ENCODE measurements around the gene GRIP2. TPM values are rescaled to one million over a fixed set of nuclear protein-coding genes. Genes with fewer than 3 reads are reported as not detected.

The GRIP2 gene
- polyA plus RNA-seq, 6 donors from 2014 or later = 0.09 TPM; not detected in 5

DNA sequence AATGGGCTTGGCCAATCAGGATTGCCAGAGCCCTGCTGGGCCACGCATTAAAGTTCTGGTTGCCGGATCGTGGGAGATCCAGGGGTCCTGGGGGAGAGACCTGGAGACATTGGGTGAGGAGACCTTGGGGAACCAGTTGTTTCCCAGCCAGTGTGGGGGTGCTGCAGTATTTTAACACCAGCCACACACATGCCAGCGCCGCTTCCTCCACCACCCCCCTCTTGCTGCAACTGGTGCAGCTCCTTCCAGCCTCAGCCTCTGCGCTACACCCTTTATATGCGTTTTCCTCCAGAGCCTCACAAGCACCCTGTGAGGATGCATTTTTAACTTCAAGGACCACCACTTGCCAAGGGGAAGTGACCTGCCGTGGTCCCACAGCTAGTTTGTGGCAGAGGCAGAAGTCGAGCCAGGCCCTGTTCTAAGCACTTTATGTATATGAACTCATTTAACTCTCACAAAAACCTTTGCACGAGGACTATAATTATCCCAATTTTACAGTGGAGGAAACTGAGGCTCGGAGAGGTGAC, 29.4 kb upstream of the GRIP2 start:
- ATAC-seq (ENCODE audit: low read depth in 2 of 2) (no peak), DNase-seq (no peak)
- peaks cover 0 to 1% (median 0%) of the 10 kb centered on the region in 7 donors for H3K9me3 Mint-ChIP-seq
- H3K36me3 Mint-ChIP-seq = no peaks in the 10 kb centered on the region
- peaks cover 0 to 2% (median 0%) of the 10 kb centered on the region in 3 donors for H3K4me1 Mint-ChIP-seq
- no peak overlapping the region for H3K4me3 Mint-ChIP-seq
- no peak overlapping the region for H3K27ac Mint-ChIP-seq
- peaks cover 6 to 46% (median 37%) of the 10 kb centered on the region in 3 donors for H3K27me3 Mint-ChIP-seq

DNA sequence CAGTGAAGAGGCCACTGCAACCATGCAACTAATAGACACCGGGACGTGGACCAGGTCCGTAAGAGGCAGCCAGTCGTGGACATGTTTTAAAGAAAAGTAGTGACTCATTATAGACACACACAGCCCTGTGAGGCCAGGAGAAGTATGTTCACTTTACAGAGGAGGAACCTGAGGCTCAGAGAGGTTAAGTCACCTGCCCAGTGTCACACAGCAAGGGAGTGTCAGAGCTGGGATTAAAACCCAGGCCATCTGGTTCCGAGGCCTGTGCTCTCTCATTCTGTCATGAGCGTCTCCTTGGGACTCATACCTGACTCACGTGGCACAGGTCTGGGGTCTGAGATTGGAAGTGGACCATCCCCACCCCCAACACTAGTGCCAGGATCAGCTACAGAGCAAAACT, 28.1 kb upstream of the GRIP2 start:
- DNase-seq = no peak
- Mint-ChIP-seq H3K27ac (no peak overlapping the region), H3K4me3 (no peak overlapping the region), H3K9me3 (peaks cover 0 to 1% (median 0%) of the 10 kb centered on the region in 7 donors), H3K27me3 (peaks cover 5 to 46% (median 36%) of the 10 kb centered on the region in 3 donors), H3K36me3 (no peaks in the 10 kb centered on the region), H3K4me1 (peaks cover 0 to 2% (median 0%) of the 10 kb centered on the region in 3 donors)
- ATAC-seq (ENCODE audit: low read depth in 2 of 2) = no peak

DNA sequence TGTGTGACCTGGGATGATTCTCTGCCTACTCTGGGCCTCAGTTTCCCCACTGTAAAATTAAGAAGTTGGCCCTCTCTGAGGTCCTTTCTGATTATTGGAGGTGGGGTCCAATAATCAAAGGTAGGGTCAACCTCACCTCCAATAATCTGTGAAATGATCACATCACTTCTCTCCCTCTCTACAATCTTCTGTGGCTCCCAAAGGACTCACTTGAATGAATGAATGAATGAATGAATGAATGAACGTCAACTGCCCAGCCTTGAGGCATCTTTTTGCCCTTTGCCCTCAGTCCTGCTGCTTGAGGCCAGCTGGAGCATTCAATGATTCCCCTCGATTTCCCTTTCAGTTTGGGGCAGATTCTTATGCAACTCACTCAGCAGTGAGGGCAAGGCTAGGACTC, 26.7 kb upstream of the GRIP2 start:
- Mint-ChIP-seq H3K27me3 (peaks cover 14 to 50% (median 41%) of the 10 kb centered on the region in 3 donors), H3K4me1 (peaks cover 0 to 2% (median 0%) of the 10 kb centered on the region in 3 donors), H3K4me3 (no peak overlapping the region), H3K36me3 (no peaks in the 10 kb centered on the region), H3K9me3 (peaks cover 0 to 1% (median 0%) of the 10 kb centered on the region in 7 donors), H3K27ac (no peak overlapping the region)
- ATAC-seq (ENCODE audit: low read depth in 2 of 2) = no peak
- no peak for DNase-seq

DNA sequence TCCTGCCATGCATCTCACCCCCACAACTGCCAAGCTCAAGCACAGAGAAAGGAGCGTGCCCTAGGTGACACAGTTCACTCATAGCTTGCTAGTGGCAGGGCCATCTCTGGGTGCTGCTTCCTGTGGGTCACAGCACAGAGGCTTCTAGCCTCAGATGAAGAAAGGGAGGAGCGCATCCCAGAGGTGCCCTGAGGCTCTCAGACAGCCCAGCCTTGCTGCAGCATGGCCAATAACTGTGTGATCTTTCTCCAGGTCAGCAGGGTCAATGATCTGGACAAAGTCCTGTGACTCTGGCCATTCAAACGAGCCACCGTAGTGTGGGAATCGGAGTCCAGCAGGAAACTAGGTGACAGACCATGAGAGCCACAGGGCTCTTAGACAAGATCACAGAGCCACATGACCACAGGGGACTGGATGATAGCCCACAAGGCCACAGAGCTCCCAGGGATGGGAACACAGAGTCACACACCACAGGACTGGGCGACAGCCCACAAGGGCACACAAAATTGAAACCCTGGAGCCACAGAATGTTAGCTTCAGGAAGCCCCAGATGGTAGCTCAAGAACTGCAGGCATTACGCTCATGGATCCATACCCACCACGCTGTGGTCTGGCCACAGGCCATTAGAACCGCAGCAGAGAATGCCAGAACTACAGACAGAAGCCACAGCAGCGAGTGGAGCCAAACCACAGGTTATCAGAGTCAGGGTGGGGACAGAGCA, 25.9 kb upstream of the GRIP2 start:
- peaks cover 0 to 2% (median 0%) of the 10 kb centered on the region in 3 donors for H3K4me1 Mint-ChIP-seq
- H3K4me3 Mint-ChIP-seq = no peak overlapping the region
- no peaks in the 10 kb centered on the region for H3K9me3 Mint-ChIP-seq
- H3K36me3 Mint-ChIP-seq = no peaks in the 10 kb centered on the region
- no peak for ATAC-seq (ENCODE audit: low read depth in 2 of 2)
- H3K27me3 Mint-ChIP-seq = peaks cover 18 to 52% (median 42%) of the 10 kb centered on the region in 3 donors
- DNase-seq = no peak
- no peak overlapping the region for H3K27ac Mint-ChIP-seq

- H3K9me3 Mint-ChIP-seq = no peaks in the 10 kb centered on the region
- DNase-seq (no peak), ATAC-seq (ENCODE audit: low read depth in 2 of 2) (no peak)
- no peak overlapping the region for H3K27ac Mint-ChIP-seq
- peaks cover 18 to 62% (median 55%) of the 10 kb centered on the region in 3 donors for H3K27me3 Mint-ChIP-seq
- H3K4me3 Mint-ChIP-seq = no peak overlapping the region
- H3K36me3 Mint-ChIP-seq = no peaks in the 10 kb centered on the region
- peaks cover 0 to 2% (median 0%) of the 10 kb centered on the region in 3 donors for H3K4me1 Mint-ChIP-seq
These were observed 24.6 kb upstream of the GRIP2 start for GRCh38 chr3:14564741-14565140.

DNA sequence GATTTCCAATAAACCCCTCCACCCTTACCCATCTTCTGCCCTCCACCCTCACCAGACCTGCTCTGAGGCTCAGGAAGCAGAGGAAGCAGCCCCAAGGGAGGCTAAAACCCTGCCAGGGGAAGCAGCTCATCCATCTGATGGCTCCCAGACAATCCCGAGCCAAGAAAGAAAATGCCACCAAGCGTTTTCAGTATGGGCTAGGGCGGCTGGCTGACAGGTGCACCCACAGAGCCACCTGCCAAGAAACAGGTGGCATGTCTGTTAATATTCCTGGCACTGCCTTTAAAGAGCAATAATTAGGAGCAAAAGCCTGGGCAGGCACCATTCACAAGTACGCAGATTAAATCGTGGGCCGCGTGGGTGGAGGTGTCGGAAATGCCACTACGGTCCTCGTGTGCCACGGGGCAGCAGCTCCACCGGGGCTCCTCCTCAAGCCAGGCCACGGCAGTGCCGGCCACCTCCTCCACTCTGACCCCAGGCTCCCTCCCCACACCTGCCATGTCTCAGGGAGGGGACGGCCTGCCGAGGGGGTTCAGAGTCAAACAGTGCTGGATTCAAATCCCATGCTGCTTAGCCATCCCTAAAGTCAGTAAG, 23.9 kb upstream of the GRIP2 start:
- no peaks in the 10 kb centered on the region for H3K36me3 Mint-ChIP-seq
- H3K4me1 Mint-ChIP-seq = peaks cover 0 to 2% (median 0%) of the 10 kb centered on the region in 3 donors
- H3K4me3 Mint-ChIP-seq = no peak overlapping the region
- no peak for DNase-seq
- no peak overlapping the region for H3K27ac Mint-ChIP-seq
- no peak for ATAC-seq (ENCODE audit: low read depth in 2 of 2)
- peaks cover 18 to 69% (median 62%) of the 10 kb centered on the region in 3 donors for H3K27me3 Mint-ChIP-seq
- H3K9me3 Mint-ChIP-seq = no peaks in the 10 kb centered on the region

- H3K36me3 Mint-ChIP-seq = no peaks in the 10 kb centered on the region
- H3K9me3 Mint-ChIP-seq = no peaks in the 10 kb centered on the region
- H3K4me1 Mint-ChIP-seq = no peaks in the 10 kb centered on the region
- H3K4me3 Mint-ChIP-seq = no peak overlapping the region
- no peak overlapping the region for H3K27ac Mint-ChIP-seq
- ATAC-seq (ENCODE audit: low read depth in 2 of 2) (no peak), DNase-seq (no peak)
- H3K27me3 Mint-ChIP-seq = peaks cover 17 to 71% (median 52%) of the 10 kb centered on the region in 3 donors
These were observed 22.2 kb upstream of the GRIP2 start for GRCh38 chr3:14562121-14562890.

DNA sequence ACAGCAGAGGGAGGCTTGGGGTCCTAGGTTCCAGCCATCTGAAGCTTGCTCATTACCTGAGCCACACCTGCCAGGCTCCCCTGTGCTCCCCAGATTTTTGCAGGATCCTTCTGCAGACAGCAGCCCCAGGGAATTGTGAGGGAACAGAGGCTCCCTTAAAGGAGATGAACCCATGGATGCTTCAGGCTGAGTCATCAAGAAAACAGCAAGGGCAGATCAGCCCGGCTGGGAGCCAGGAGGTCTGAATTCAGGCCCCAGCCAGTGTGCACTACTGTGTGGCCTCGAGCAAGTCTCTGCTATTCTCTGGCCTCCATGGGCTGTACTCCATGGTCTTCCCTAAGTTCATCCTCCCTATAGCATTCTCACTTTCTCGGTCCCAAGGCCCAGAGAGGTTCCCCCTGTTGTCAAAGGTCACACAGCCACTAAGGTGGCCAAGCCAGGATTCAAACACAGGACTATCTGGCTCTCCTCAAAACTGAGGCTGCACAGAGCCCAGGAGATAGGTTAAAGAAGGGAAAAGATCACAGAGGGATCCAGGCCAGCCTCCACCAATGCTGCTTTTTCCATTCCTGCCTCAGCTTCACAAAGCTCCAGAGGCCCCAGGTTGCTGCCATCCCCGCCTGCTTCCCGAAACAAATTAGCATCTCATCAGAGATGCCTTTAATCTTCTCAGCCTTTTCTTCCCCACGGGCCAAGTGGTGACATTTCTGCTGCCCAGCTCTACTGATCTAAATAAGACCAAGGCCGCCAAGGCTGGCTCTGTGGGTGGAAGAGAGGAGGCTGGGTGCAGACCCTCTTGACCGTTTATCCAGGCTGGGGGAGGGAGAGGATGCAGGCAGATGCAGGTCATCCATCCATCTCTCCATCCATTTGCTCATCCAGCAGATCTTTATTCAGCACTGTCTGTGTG, 21.2 kb upstream of the GRIP2 start:
- Mint-ChIP-seq H3K4me3 (no peak overlapping the region), H3K9me3 (no peaks in the 10 kb centered on the region), H3K27ac (peak overlapping the region in 1 of 6 donors; percentile 80), H3K36me3 (peaks cover 0 to 2% of the 10 kb centered on the region in 2 donors), H3K4me1 (peaks cover 0 to under 1% (median 0%) of the 10 kb centered on the region in 3 donors), H3K27me3 (peaks cover 21 to 74% (median 55%) of the 10 kb centered on the region in 3 donors)
- ATAC-seq (ENCODE audit: low read depth in 2 of 2) = no peak
- DNase-seq = no peak

GRCh38 chr3:14560110-14560509, 20.0 kb upstream of the GRIP2 start:
- DNase-seq = no peak
- Mint-ChIP-seq H3K4me3 (no peak overlapping the region), H3K27me3 (peaks cover 28 to 80% (median 67%) of the 10 kb centered on the region in 3 donors), H3K36me3 (peaks cover 0 to 11% of the 10 kb centered on the region in 2 donors), H3K9me3 (peaks cover 0 to 1% (median 0%) of the 10 kb centered on the region in 7 donors), H3K4me1 (peaks cover 0 to 5% (median 4%) of the 10 kb centered on the region in 3 donors), H3K27ac (no peak overlapping the region)
- no peak for ATAC-seq (ENCODE audit: low read depth in 2 of 2)

- Mint-ChIP-seq H3K27ac (no peak overlapping the region), H3K27me3 (peaks cover 39 to 90% (median 80%) of the 10 kb centered on the region in 3 donors), H3K36me3 (peaks cover 0 to 11% of the 10 kb centered on the region in 2 donors), H3K9me3 (peaks cover 0 to 1% (median 0%) of the 10 kb centered on the region in 7 donors), H3K4me1 (peaks cover 0 to 5% (median 4%) of the 10 kb centered on the region in 3 donors), H3K4me3 (no peak overlapping the region)
- no peak for ATAC-seq (ENCODE audit: low read depth in 2 of 2)
- no peak for DNase-seq
These were observed 17.9 kb upstream of the GRIP2 start for GRCh38 chr3:14558029-14558428.

- H3K27ac Mint-ChIP-seq = peak overlapping the region in 2 of 6 donors; percentile 48 to 54
- H3K4me1 Mint-ChIP-seq = peaks cover 2 to 5% (median 4%) of the 10 kb centered on the region in 3 donors
- H3K27me3 Mint-ChIP-seq = peaks cover 43 to 92% (median 78%) of the 10 kb centered on the region in 3 donors
- H3K9me3 Mint-ChIP-seq = peaks cover 0 to 1% (median 0%) of the 10 kb centered on the region in 7 donors
- ATAC-seq (ENCODE audit: low read depth in 2 of 2) (no peak), DNase-seq (no peak)
- no peak overlapping the region for H3K4me3 Mint-ChIP-seq
- H3K36me3 Mint-ChIP-seq = peaks cover 0 to 11% of the 10 kb centered on the region in 2 donors
These were observed 15.7 kb upstream of the GRIP2 start for GRCh38 chr3:14555835-14556234.

- ATAC-seq (ENCODE audit: low read depth in 2 of 2) = no peak
- peaks cover 0 to 1% (median 0%) of the 10 kb centered on the region in 7 donors for H3K9me3 Mint-ChIP-seq
- peaks cover 48 to 93% (median 78%) of the 10 kb centered on the region in 3 donors for H3K27me3 Mint-ChIP-seq
- no peak for DNase-seq
- no peak overlapping the region for H3K4me3 Mint-ChIP-seq
- H3K4me1 Mint-ChIP-seq = peaks cover 4 to 5% (median 4%) of the 10 kb centered on the region in 3 donors
- peaks cover 0 to 11% of the 10 kb centered on the region in 2 donors for H3K36me3 Mint-ChIP-seq
- no peak overlapping the region for H3K27ac Mint-ChIP-seq
These were observed 14.6 kb upstream of the GRIP2 start for GRCh38 chr3:14554715-14555114.
